NB4 (cell line): Measurements from ENCODE around the gene DNAI7.

Source experiments
- POLR2A ChIP-seq: IDR thresholded peaks from 2 replicates; pipeline ENCODE4 v1.6.1; 2011; ENCODE audit warnings: mild to moderate bottlenecking; ENCODE audit not compliant: insufficient read length; ENCODE audit errors: extremely low read depth
- TF ChIP-seq, protein P1 (sequence below): IDR thresholded peaks from one replicate; pipeline ENCODE4 v1.5.1; 2012; ENCODE audit warnings: low read depth, low read length

DNA sequence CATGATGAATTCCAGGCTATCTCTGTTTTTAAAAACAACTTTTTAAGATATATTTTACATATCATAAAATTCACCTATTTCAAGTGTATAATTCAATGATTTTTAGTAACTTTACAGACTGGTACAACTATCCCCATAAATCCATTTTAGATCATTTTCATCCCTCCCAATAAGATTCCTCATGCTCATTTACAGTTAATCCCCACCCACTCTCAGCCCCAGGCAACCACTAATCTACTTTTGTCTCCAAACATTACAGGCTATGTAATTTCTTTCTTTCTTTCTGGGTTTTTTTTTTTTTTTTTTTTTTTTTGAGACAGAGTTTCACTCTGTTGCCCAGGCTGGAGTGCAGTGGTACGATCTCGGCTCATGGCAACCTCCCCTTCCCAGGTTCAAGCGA is 81.3 kb downstream of the DNAI7 start:
- TF ChIP-seq, protein P1, sequence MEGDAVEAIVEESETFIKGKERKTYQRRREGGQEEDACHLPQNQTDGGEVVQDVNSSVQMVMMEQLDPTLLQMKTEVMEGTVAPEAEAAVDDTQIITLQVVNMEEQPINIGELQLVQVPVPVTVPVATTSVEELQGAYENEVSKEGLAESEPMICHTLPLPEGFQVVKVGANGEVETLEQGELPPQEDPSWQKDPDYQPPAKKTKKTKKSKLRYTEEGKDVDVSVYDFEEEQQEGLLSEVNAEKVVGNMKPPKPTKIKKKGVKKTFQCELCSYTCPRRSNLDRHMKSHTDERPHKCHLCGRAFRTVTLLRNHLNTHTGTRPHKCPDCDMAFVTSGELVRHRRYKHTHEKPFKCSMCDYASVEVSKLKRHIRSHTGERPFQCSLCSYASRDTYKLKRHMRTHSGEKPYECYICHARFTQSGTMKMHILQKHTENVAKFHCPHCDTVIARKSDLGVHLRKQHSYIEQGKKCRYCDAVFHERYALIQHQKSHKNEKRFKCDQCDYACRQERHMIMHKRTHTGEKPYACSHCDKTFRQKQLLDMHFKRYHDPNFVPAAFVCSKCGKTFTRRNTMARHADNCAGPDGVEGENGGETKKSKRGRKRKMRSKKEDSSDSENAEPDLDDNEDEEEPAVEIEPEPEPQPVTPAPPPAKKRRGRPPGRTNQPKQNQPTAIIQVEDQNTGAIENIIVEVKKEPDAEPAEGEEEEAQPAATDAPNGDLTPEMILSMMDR: no peak
- no peak for TF ChIP-seq POLR2A
